Measurements from ENCODE around the gene CIAPIN1. TPM values are rescaled to one million over a fixed set of nuclear protein-coding genes. Genes with fewer than 3 reads are reported as not detected.
A peak's percentile ranks its signal among the peaks of the same experiment; 100 is the strongest.
"Not testable (repeated sequence)": the region's sequence is repeated elsewhere in the genome, so short reads cannot be mapped to it uniquely, and the experiment has no call there.

Gene CIAPIN1
- total and polyA plus RNA-seq, 5 donors from 2014 or later: 27.1 to 56.5 (median 50.6) TPM

GRCh38 chr16:57444711-57445110 lies 2.5 kb downstream of the CIAPIN1 start:
- Histone ChIP-seq H3K9me3 (ENCODE audit: control insufficient read depth in 2 of 2, low read length in 2 of 2) (peaks cover 3 to 15% of the 10 kb centered on the region in 2 experiments), H3K4me3 (ENCODE audit: low read depth, low read length) (no peak overlapping the region), H3K27ac (ENCODE audit: insufficient read depth, low read length, poor library complexity, severe bottlenecking) (no peak overlapping the region), H3K4me1 (ENCODE audit: control insufficient read depth, insufficient read depth, low read length, poor library complexity, severe bottlenecking) (peaks cover 23% of the 10 kb centered on the region), H3K27me3 (ENCODE audit: control insufficient read depth, insufficient read depth, low read length) (no peaks in the 10 kb centered on the region), H3K36me3 (ENCODE audit: control insufficient read depth, insufficient read depth, low read length) (peaks cover 8% of the 10 kb centered on the region)
- ATAC-seq (ENCODE audit: low read depth in 2 of 2): no peak
- no peaks in the 10 kb centered on the region for H3K27me3 Mint-ChIP-seq
- H3K4me3 Mint-ChIP-seq: peak overlapping the region in 2 of 4 donors; percentile 69 to 90
- peaks cover 0 to 9% (median 1%) of the 10 kb centered on the region in 7 donors for H3K9me3 Mint-ChIP-seq
- DNase-seq: no peak
- H3K27ac Mint-ChIP-seq: no peak overlapping the region
- H3K36me3 Mint-ChIP-seq: peaks cover 21% of the 10 kb centered on the region
- H3K4me1 Mint-ChIP-seq: peaks cover 18 to 41% (median 27%) of the 10 kb centered on the region in 4 donors

GRCh38 chr16:57440551-57440950 lies 6.6 kb downstream of the CIAPIN1 start:
- peaks cover 43% of the 10 kb centered on the region for H3K36me3 Mint-ChIP-seq
- not testable (repeated sequence) for ATAC-seq (ENCODE audit: low read depth in 2 of 2); H3K4me3 Mint-ChIP-seq

GRCh38 chr16:57439947-57440346 lies 7.2 kb downstream of the CIAPIN1 start:
- H3K36me3 ChIP-seq (ENCODE audit: control insufficient read depth, insufficient read depth, low read length): peaks cover 35% of the 10 kb centered on the region
- H3K4me1 ChIP-seq (ENCODE audit: control insufficient read depth, insufficient read depth, low read length, poor library complexity, severe bottlenecking); DNase-seq; H3K27me3 Mint-ChIP-seq; H3K27me3 ChIP-seq (ENCODE audit: control insufficient read depth, insufficient read depth, low read length); H3K27ac Mint-ChIP-seq; H3K27ac ChIP-seq (ENCODE audit: insufficient read depth, low read length, poor library complexity, severe bottlenecking); H3K4me3 Mint-ChIP-seq; ATAC-seq (ENCODE audit: low read depth in 2 of 2); H3K4me3 ChIP-seq (ENCODE audit: low read depth, low read length): not testable (repeated sequence)
- Mint-ChIP-seq H3K4me1 (peaks cover 4 to 12% (median 9%) of the 10 kb centered on the region in 4 donors), H3K36me3 (peaks cover 43% of the 10 kb centered on the region), H3K9me3 (peaks cover 0 to 12% (median 1%) of the 10 kb centered on the region in 7 donors)
- H3K9me3 ChIP-seq (ENCODE audit: control insufficient read depth in 2 of 2, low read length in 2 of 2): peaks cover 3 to 15% of the 10 kb centered on the region in 2 experiments

More at GRCh38 chr16:57440551-57440950, 6.6 kb downstream of the CIAPIN1 start:
- H3K27me3 ChIP-seq (ENCODE audit: control insufficient read depth, insufficient read depth, low read length); DNase-seq; H3K4me1 ChIP-seq (ENCODE audit: control insufficient read depth, insufficient read depth, low read length, poor library complexity, severe bottlenecking); H3K4me3 ChIP-seq (ENCODE audit: low read depth, low read length); H3K27ac Mint-ChIP-seq; H3K27ac ChIP-seq (ENCODE audit: insufficient read depth, low read length, poor library complexity, severe bottlenecking); H3K27me3 Mint-ChIP-seq: not testable (repeated sequence)
- Histone ChIP-seq H3K9me3 (ENCODE audit: control insufficient read depth in 2 of 2, low read length in 2 of 2) (peaks cover 3 to 15% of the 10 kb centered on the region in 2 experiments), H3K36me3 (ENCODE audit: control insufficient read depth, insufficient read depth, low read length) (peaks cover 32% of the 10 kb centered on the region)
- Mint-ChIP-seq H3K9me3 (peaks cover 0 to 12% (median 1%) of the 10 kb centered on the region in 7 donors), H3K4me1 (peaks cover 4 to 14% (median 12%) of the 10 kb centered on the region in 4 donors)

- H3K27me3 ChIP-seq (ENCODE audit: control insufficient read depth, insufficient read depth, low read length): no peaks in the 10 kb centered on the region
- peaks cover 71% of the 10 kb centered on the region for H3K36me3 ChIP-seq (ENCODE audit: control insufficient read depth, insufficient read depth, low read length)
- H3K27ac ChIP-seq (ENCODE audit: insufficient read depth, low read length, poor library complexity, severe bottlenecking): no peak overlapping the region
- Mint-ChIP-seq H3K27ac (peak overlapping the region in 1 of 3 donors; percentile 48), H3K9me3 (peaks cover 0 to 12% (median 0%) of the 10 kb centered on the region in 7 donors), H3K4me1 (peaks cover 2 to 9% (median 4%) of the 10 kb centered on the region in 4 donors), H3K36me3 (peaks cover 62% of the 10 kb centered on the region), H3K27me3 (no peaks in the 10 kb centered on the region), H3K4me3 (no peak overlapping the region)
- DNase-seq (no peak), ATAC-seq (ENCODE audit: low read depth in 2 of 2) (no peak)
- H3K4me3 ChIP-seq (ENCODE audit: low read depth, low read length): no peak overlapping the region
- peaks cover 3 to 12% of the 10 kb centered on the region in 2 experiments for H3K9me3 ChIP-seq (ENCODE audit: control insufficient read depth in 2 of 2, low read length in 2 of 2)
- no peaks in the 10 kb centered on the region for H3K4me1 ChIP-seq (ENCODE audit: control insufficient read depth, insufficient read depth, low read length, poor library complexity, severe bottlenecking)
Measured at GRCh38 chr16:57435838-57436237, 11.3 kb downstream of the CIAPIN1 start.

- no peaks in the 10 kb centered on the region for H3K9me3 Mint-ChIP-seq
- Histone ChIP-seq H3K4me1 (ENCODE audit: control insufficient read depth, insufficient read depth, low read length, poor library complexity, severe bottlenecking) (no peaks in the 10 kb centered on the region), H3K27me3 (ENCODE audit: control insufficient read depth, insufficient read depth, low read length) (no peaks in the 10 kb centered on the region), H3K27ac (ENCODE audit: insufficient read depth, low read length, poor library complexity, severe bottlenecking) (no peak overlapping the region), H3K9me3 (ENCODE audit: control insufficient read depth in 2 of 2, low read length in 2 of 2) (no peaks in the 10 kb centered on the region), H3K4me3 (ENCODE audit: low read depth, low read length) (no peak overlapping the region), H3K36me3 (ENCODE audit: control insufficient read depth, insufficient read depth, low read length) (peaks cover 77% of the 10 kb centered on the region)
- H3K4me1 Mint-ChIP-seq: peaks cover 2 to 9% (median 3%) of the 10 kb centered on the region in 4 donors
- H3K27ac Mint-ChIP-seq: peak overlapping the region in 1 of 3 donors; percentile 65
- no peak overlapping the region for H3K4me3 Mint-ChIP-seq
- DNase-seq (no peak), ATAC-seq (ENCODE audit: low read depth in 2 of 2) (no peak)
- H3K27me3 Mint-ChIP-seq: no peaks in the 10 kb centered on the region
- H3K36me3 Mint-ChIP-seq: peaks cover 55% of the 10 kb centered on the region
Measured at GRCh38 chr16:57434003-57434402, 13.2 kb downstream of the CIAPIN1 start.

GRCh38 chr16:57432989-57433388 lies 14.2 kb downstream of the CIAPIN1 start:
- no peak for DNase-seq

GRCh38 chr16:57432505-57432904 lies 14.7 kb downstream of the CIAPIN1 start:
- Mint-ChIP-seq H3K9me3 (no peaks in the 10 kb centered on the region), H3K4me3 (no peak overlapping the region), H3K27me3 (no peaks in the 10 kb centered on the region), H3K36me3 (peaks cover 56% of the 10 kb centered on the region), H3K27ac (peak overlapping the region in 2 of 3 donors; percentile 22 to 44), H3K4me1 (peaks cover 0 to 4% (median 1%) of the 10 kb centered on the region in 4 donors)
- Histone ChIP-seq H3K27ac (ENCODE audit: insufficient read depth, low read length, poor library complexity, severe bottlenecking) (no peak overlapping the region), H3K9me3 (ENCODE audit: control insufficient read depth in 2 of 2, low read length in 2 of 2) (no peaks in the 10 kb centered on the region), H3K4me3 (ENCODE audit: low read depth, low read length) (no peak overlapping the region), H3K4me1 (ENCODE audit: control insufficient read depth, insufficient read depth, low read length, poor library complexity, severe bottlenecking) (no peaks in the 10 kb centered on the region), H3K27me3 (ENCODE audit: control insufficient read depth, insufficient read depth, low read length) (no peaks in the 10 kb centered on the region), H3K36me3 (ENCODE audit: control insufficient read depth, insufficient read depth, low read length) (peaks cover 80% of the 10 kb centered on the region)
- DNase-seq (no peak), ATAC-seq (ENCODE audit: low read depth in 2 of 2) (no peak)

More at GRCh38 chr16:57432989-57433388, 14.2 kb downstream of the CIAPIN1 start:
- no peaks in the 10 kb centered on the region for H3K9me3 Mint-ChIP-seq
- peaks cover 0 to 4% (median 1%) of the 10 kb centered on the region in 4 donors for H3K4me1 Mint-ChIP-seq
- Histone ChIP-seq H3K36me3 (ENCODE audit: control insufficient read depth, insufficient read depth, low read length) (peaks cover 79% of the 10 kb centered on the region), H3K9me3 (ENCODE audit: control insufficient read depth in 2 of 2, low read length in 2 of 2) (no peaks in the 10 kb centered on the region), H3K4me1 (ENCODE audit: control insufficient read depth, insufficient read depth, low read length, poor library complexity, severe bottlenecking) (no peaks in the 10 kb centered on the region), H3K4me3 (ENCODE audit: low read depth, low read length) (no peak overlapping the region), H3K27ac (ENCODE audit: insufficient read depth, low read length, poor library complexity, severe bottlenecking) (no peak overlapping the region), H3K27me3 (ENCODE audit: control insufficient read depth, insufficient read depth, low read length) (no peaks in the 10 kb centered on the region)
- H3K36me3 Mint-ChIP-seq: peaks cover 54% of the 10 kb centered on the region
- H3K27me3 Mint-ChIP-seq: no peaks in the 10 kb centered on the region
- H3K4me3 Mint-ChIP-seq: no peak overlapping the region
- no peak for ATAC-seq (ENCODE audit: low read depth in 2 of 2)
- H3K27ac Mint-ChIP-seq: peak overlapping the region in 2 of 3 donors; percentile 14 to 44

- H3K4me3 ChIP-seq (ENCODE audit: low read depth, low read length): no peak overlapping the region
- H3K27ac Mint-ChIP-seq: no peak overlapping the region
- no peaks in the 10 kb centered on the region for H3K27me3 ChIP-seq (ENCODE audit: control insufficient read depth, insufficient read depth, low read length)
- H3K27me3 Mint-ChIP-seq: no peaks in the 10 kb centered on the region
- no peak overlapping the region for H3K27ac ChIP-seq (ENCODE audit: insufficient read depth, low read length, poor library complexity, severe bottlenecking)
- peaks cover 0 to 4% (median 1%) of the 10 kb centered on the region in 4 donors for H3K4me1 Mint-ChIP-seq
- H3K4me1 ChIP-seq (ENCODE audit: control insufficient read depth, insufficient read depth, low read length, poor library complexity, severe bottlenecking): no peaks in the 10 kb centered on the region
- H3K36me3 ChIP-seq (ENCODE audit: control insufficient read depth, insufficient read depth, low read length): peaks cover 80% of the 10 kb centered on the region
- no peak overlapping the region for H3K4me3 Mint-ChIP-seq
- peaks cover 58% of the 10 kb centered on the region for H3K36me3 Mint-ChIP-seq
- no peaks in the 10 kb centered on the region for H3K9me3 ChIP-seq (ENCODE audit: control insufficient read depth in 2 of 2, low read length in 2 of 2)
- ATAC-seq (ENCODE audit: low read depth in 2 of 2) (no peak), DNase-seq (no peak)
- no peaks in the 10 kb centered on the region for H3K9me3 Mint-ChIP-seq
Measured at GRCh38 chr16:57430955-57431354, 16.2 kb downstream of the CIAPIN1 start.
